ENCODE data around the gene PDCL3.

Gene PDCL3

DNA sequence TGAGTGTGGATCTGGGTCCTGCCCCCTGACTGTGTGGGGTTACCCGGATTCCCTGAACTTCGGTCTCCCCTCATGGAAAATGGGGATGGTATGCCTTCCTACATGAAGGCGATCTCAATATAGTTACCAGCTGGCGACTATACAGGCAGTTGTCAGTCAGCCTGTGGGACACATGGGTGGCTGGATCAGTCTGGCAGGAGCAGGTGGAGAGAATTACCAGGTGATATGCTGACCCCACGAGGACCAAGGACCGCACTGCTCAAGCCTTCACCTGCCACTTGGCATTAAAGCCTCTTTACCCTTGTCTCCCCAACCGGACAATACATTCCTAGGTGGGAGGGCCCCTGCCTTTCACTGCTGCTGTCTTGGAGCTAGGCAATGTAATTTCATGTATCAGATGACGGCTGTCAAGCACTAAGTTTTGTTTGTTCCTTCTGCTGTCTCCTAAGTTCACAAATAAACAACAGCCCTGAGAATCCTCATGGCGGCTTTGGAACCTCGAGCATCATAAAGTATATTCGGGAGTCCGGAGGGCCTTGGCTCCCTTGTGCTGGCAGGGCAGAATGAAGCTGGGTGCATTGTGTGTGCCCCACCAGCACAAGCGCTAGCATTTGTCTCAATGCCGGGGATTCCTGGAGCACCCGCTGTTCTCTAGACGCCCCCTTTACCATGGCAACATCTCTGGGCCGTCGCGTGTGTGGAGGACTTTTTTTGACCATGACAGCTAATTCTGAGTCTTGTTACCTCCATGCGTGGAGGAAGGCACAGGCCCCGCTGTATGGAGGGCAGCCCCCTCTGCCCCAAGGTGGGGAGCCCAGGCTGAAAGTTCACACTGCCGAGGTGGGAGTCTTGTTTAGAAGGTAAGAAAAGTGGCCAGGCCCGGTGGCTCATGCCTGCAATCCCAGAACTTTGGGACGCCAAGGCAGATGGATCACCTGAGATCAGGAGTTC lies 48.6 kb downstream of the PDCL3 start:
- TF ChIP-seq GATA1 (IDR thresholded peaks at IDR 0.05; ENCODE audit: low read depth, low read length): no peak
- no peak for TF ChIP-seq POLR2A (IDR thresholded peaks at IDR 0.05; ENCODE audit: low read length)
- no peak for DNase-seq

DNA sequence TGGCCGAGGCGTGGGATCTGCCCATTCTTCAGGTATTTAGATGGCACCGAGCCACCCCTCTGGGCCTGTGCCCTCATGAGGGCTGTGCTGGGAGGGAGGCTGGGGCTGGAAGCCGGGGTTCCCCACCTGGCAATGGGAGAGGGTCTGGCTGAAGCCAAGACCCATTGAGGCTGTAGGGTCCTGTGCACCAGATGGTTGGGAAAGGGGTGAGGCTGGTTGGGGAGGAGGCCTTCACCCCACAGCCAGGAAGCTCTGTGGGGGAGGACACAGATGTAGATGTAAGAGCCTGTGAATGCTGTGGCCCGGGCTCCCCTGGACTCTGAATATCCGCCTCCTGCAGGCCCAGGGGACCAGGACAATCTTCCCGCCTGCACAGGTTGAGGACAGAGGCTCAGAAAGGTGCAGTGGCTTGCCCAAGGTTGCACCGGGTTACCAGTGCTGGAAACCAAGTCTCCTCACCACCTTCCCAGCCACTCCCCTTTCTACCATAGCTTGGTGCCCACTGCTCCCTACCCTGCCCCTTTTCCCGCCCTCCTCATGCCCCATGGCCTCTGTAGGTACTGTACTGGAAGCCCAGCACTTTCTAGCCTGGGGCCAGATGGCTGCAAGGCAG lies 49.7 kb downstream of the PDCL3 start:
- DNase-seq: no peak

DNA sequence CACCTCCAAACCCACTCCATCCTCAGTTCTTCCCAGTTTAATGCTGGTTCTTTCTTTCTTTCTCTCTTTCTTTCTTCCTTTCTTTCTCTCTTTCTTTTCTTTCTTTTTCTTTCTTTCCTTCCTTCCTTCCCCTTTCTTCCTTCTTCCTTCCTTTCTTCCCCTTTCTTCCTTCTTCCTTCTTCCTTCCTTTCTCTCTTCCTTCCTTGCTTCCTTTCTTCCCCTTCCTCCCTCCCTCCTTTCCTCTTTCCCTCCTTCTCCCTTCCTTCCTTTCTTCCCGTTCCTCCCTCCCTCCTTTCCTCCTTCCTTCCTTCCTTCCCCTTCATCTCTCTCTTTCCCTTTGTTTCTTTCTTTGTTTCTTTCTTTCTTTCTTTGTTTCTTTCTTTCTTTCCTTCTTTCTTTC lies 50.9 kb downstream of the PDCL3 start:
- DNase-seq: no peak
- TF ChIP-seq GATA1 (IDR thresholded peaks at IDR 0.05; ENCODE audit: low read depth, low read length) (no peak), POLR2A (IDR thresholded peaks at IDR 0.05; ENCODE audit: low read length) (no peak)

More for the DNA sequence above, 49.7 kb downstream of the PDCL3 start:
- TF ChIP-seq GATA1 (IDR thresholded peaks at IDR 0.05; ENCODE audit: low read depth, low read length) (no peak), POLR2A (IDR thresholded peaks at IDR 0.05; ENCODE audit: low read length) (no peak)

DNA sequence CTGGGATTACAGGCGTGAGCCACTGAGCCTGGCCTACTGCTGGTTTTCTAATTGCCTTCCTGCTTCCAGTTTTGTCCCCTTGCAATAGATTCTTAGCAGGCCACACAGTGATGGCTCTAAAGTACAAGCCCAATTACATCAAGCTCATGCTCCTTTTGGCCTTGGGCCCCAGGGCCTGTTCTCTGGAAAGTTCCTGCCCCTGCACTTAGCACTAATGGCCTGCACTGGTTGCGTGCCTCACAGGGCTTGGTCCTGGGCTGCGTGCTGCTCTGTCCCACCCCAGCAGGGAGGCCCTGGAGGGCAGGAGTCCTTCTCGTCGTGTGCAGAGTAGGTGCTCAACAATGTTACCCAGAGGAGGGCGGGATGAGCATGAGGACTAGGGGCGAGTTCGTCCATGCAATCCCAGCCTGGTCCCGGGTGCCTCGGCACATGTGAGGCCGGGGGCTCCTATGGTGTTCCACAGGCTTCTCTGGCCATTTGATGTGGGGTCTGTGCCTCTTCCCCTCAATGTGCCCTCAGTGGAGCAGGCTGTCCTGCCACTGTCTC lies 51.7 kb downstream of the PDCL3 start:
- TF ChIP-seq POLR2A (IDR thresholded peaks at IDR 0.05; ENCODE audit: low read length) (no peak), GATA1 (IDR thresholded peaks at IDR 0.05; ENCODE audit: low read depth, low read length) (no peak)
- no peak for DNase-seq

DNA sequence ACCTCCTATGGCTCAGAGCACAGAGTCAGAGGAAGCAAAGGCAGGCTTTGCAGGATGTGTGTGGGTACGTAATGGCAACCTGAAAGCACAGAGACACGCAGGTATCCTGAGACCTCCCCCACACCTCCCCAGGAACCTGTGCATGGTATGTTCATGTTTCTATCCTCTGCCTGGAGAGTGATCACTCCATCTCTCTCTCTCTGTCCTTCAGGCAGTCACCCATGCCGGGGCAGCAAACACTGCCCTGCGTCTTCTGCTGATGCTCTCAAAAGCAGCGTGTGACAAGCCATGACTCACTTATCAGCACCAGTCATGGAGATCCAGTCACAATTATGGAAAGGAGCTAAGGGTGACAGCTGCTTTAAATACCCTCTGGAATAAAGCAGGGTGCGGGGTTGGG lies 52.7 kb downstream of the PDCL3 start:
- no peak for TF ChIP-seq POLR2A (IDR thresholded peaks at IDR 0.05; ENCODE audit: low read length)
- no peak for TF ChIP-seq GATA1 (IDR thresholded peaks at IDR 0.05; ENCODE audit: low read depth, low read length)
- DNase-seq: no peak

DNA sequence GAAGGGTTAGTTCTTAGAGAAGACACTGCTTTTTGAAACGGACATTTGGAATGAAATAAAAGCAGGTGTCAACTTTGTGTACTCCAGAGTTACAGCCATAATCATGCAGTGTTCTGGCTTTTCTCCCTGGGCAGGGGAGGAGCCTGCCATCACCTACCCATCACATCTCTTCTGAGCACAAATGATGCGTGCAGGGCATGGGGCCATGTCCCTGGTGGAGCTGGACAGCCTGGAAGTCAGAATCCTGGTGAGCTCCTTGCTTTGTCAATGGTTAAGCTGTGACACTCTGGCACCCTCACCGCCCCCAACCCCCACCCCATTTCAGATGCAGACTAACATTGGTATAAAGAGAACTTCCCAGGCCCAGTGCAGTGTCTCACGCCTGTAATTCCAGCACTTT lies 53.1 kb downstream of the PDCL3 start:
- TF ChIP-seq POLR2A (IDR thresholded peaks at IDR 0.05; ENCODE audit: low read length): no peak
- no peak for TF ChIP-seq GATA1 (IDR thresholded peaks at IDR 0.05; ENCODE audit: low read depth, low read length)
- no peak for DNase-seq

DNA sequence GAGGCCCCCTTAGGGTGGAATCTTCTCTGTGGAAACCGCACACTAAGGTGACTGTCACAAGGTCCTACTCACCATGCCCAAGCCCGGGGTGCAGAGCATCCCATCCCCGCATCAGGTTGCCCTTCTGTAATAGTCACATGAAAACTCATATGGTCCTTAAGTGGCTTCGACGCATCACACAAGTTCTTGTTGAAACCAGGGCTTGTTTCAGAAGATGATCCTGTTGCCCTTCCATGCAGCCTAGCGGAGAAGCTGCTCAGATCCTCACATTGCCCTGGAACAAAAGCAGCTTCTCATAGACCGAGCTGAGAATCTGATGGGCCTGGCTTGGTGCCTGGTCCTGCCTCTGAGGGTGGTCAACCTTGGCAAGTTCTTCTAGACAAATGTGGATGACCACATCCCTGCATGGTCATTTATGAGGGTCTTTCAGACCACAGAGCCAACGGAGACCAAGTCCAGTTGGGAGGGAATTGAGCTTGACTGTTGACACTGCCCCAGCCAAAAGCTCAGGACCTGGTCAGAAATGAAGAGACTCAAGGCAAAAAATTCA lies 54.1 kb downstream of the PDCL3 start:
- DNase-seq: no peak
- no peak for TF ChIP-seq GATA1 (IDR thresholded peaks at IDR 0.05; ENCODE audit: low read depth, low read length)
- no peak for TF ChIP-seq POLR2A (IDR thresholded peaks at IDR 0.05; ENCODE audit: low read length)

DNA sequence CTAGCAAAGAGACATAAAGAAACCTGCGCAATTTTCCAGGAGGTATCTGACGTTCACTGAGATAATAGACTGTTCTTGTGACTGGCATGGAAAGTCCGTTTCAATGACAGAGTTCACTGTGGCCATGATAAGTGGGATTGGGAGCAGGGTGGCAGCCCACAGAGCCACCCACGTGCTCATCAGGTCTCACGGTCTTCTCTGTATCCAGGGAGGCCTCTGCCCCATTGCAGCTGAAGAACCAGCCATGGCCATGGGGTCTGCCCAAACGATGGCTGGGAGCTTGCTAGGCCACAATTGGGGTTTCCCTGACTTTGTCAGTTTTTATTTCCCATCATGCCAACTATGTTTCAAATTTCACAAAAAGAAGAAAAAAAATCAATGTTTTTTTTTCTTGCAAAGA lies 57.2 kb downstream of the PDCL3 start:
- no peak for DNase-seq
- TF ChIP-seq POLR2A (IDR thresholded peaks at IDR 0.05; ENCODE audit: low read length) (no peak), GATA1 (IDR thresholded peaks at IDR 0.05; ENCODE audit: low read depth, low read length) (no peak)

DNA sequence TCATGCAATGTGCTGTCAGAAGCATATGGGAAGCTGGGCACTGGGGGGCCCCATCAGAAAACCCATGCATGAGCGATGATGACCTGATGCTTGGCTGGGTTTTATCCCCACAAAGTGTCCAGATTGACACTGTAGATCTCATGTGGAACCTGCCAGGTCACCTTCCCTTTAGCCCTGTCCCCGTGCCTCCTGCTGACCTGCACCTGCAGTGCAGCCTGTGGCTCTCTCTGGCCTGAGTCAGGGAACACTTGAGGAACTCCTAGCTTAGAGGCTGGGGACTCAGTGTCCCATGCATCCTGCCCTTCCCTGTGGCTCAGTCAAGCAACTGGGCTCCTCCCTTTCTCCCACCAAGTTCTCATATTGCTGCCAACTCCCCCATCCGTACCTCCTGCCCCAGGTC lies 57.7 kb downstream of the PDCL3 start:
- no peak for TF ChIP-seq GATA1 (IDR thresholded peaks at IDR 0.05; ENCODE audit: low read depth, low read length)
- TF ChIP-seq POLR2A (IDR thresholded peaks at IDR 0.05; ENCODE audit: low read length): no peak
- no peak for DNase-seq

DNA sequence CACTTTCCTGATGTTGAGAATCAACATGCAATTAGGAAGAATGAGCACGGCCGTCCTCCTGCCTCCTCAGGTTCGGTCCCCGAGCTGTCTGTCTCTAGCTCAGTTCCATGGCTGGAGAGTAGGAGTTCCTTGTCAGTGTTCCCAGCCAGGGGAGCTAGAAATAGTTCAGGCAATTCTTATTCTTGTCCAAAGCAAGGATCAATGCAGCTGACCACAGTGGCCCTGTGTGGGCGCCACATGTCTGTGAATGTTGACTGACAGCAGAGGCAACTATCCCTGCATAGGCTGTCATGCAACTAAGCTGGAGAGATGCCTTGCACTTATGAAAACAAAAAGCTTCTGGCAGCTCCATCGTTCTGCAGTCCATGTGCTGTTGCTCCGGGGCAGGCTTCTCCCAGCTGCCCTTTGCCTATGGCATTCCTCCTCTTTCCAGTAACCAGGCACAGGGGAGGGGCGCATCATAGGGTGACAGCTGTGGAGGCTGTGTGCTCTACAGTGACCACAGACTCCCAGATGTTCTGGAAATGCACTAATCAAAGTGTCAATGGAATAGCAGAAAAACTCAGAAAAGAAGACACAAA lies 58.7 kb downstream of the PDCL3 start:
- TF ChIP-seq POLR2A (IDR thresholded peaks at IDR 0.05; ENCODE audit: low read length) (no peak), GATA1 (IDR thresholded peaks at IDR 0.05; ENCODE audit: low read depth, low read length) (no peak)

DNA sequence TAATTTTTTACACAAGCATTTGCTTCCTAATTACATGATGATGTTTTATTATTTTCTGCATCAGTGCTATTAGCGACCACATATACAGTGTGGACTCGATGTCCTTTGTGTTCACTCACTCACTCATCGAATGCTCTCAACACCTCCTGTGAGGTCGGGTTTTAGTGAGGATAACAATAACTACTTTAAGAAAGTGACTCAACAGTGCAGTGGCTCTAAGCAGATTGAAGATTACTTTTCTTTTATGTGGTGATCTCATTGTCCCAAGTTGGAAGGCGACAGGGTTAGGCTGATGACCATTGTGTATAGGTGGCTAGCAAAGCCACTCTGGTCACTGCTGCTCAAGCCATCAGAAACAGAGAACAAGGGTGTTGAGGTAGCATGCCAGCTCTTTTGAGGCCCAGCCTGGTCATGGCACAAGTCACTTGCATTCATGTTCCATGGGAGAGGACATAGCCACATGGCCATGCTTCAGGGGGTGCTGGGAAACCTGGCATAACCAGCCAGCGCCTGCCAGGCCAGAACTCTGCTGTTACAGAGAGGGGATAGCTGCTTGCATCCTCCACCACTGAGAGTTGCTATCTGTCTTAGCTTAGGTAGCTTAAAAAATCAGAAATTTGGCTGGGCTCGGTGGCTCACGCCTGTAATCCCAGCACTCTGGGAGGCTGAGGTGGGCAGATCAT lies 60.4 kb downstream of the PDCL3 start:
- DNase-seq: no peak
- TF ChIP-seq GATA1 (IDR thresholded peaks at IDR 0.05; ENCODE audit: low read depth, low read length): no peak
- TF ChIP-seq POLR2A (IDR thresholded peaks at IDR 0.05; ENCODE audit: low read length): no peak

More for the DNA sequence above, 58.7 kb downstream of the PDCL3 start:
- DNase-seq: no peak

DNA sequence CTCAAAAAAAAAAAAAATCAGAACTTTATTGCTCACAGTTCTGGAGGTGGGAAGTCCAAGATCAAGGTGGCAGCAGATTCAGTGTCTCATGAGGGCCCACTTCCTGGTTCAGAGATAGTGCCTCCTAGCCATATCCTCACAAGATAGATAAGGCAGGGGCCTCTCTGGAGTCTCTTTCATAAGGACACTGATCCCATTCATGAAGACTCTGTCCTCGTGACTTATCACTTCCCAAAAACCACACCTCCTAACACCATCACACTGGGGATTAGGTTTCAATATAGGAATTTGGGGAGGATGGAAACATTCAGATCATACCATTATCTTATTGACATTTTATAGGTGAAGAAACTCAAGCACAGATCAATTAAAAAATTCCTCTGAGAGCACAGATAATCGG lies 61.1 kb downstream of the PDCL3 start:
- TF ChIP-seq POLR2A (IDR thresholded peaks at IDR 0.05; ENCODE audit: low read length): no peak
- TF ChIP-seq GATA1 (IDR thresholded peaks at IDR 0.05; ENCODE audit: low read depth, low read length): no peak
- no peak for DNase-seq

DNA sequence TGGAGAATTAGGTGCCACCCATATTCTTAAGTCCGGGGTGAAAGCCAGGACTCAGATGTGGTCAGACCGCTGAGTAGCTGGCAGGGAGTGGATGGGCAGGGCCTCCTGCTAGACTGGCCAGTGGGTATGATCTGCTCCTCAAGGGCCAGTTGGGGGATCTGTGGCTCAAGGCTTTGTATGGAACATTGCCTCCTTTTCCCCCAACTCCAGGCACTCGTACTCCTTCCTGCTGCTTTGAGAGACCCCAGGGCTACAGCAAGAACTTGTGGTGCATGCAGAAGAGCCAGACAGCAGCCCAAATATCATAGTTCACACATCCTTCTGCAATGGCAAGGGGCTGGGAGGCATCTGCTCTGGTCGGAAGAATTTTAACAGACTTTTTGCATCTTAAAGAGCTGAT lies 61.7 kb downstream of the PDCL3 start:
- no peak for DNase-seq
- TF ChIP-seq POLR2A (IDR thresholded peaks at IDR 0.05; ENCODE audit: low read length): no peak
- no peak for TF ChIP-seq GATA1 (IDR thresholded peaks at IDR 0.05; ENCODE audit: low read depth, low read length)

Measured in erythroblast (primary cell).